Astrocyte (in vitro differentiated cells and primary cell): ENCODE data around the gene DLG3. TPM values are rescaled to one million over a fixed set of nuclear protein-coding genes. Genes with fewer than 3 reads are reported as not detected.

Experiments used
- DNase-seq: peaks from one replicate; pipeline ENCODE4 v3.0.0-alpha.2; 2010; ENCODE audit warnings: low read depth
- FAIRE-seq: peaks from 2 replicates; lab custom pipeline; 2011; peaks lifted over from hg19 to GRCh38; lab: Jason Lieb, UNC
- H2AFZ ChIP-seq: 2 replicates; pipeline ENCODE4 v1.6.0; 2012; ENCODE audit warnings: low read depth, low read length, inconsistent platforms
- H3K27ac ChIP-seq: 2 replicates; pipeline ENCODE4 v1.5.1; 2011; ENCODE audit warnings: low read depth, low read length, inconsistent platforms
- H3K27me3 ChIP-seq: 2 replicates; pipeline ENCODE4 v1.6.0; 2011; ENCODE audit warnings: low read length, inconsistent platforms; ENCODE audit not compliant: insufficient read depth
- H3K36me3 ChIP-seq: 2 replicates; pipeline ENCODE4 v1.5.1; 2011; ENCODE audit warnings: low read length, inconsistent platforms; ENCODE audit not compliant: insufficient read depth
- H3K4me1 ChIP-seq: 2 replicates; pipeline ENCODE4 v1.5.1; 2011; ENCODE audit warnings: low read length, inconsistent platforms; ENCODE audit not compliant: insufficient read depth
- H3K4me2 ChIP-seq: 2 replicates; pipeline ENCODE4 v1.6.0; 2012; ENCODE audit warnings: low read length, inconsistent platforms
- H3K4me3 ChIP-seq: 2 replicates; pipeline ENCODE4 v1.5.1; 2011; ENCODE audit warnings: low read depth, mild to moderate bottlenecking, low read length, inconsistent platforms; ENCODE audit not compliant: insufficient read depth
- H3K79me2 ChIP-seq: 2 replicates; pipeline ENCODE4 v1.6.0; 2012; ENCODE audit warnings: mild to moderate bottlenecking, low read length, inconsistent platforms; ENCODE audit not compliant: insufficient read depth
- H3K9ac ChIP-seq: 2 replicates; pipeline ENCODE4 v1.6.0; 2012; ENCODE audit warnings: mild to moderate bottlenecking, low read length, inconsistent platforms
- H3K9me3 ChIP-seq: 2 replicates; pipeline ENCODE4 v1.5.1; 2012; ENCODE audit warnings: low read depth, mild to moderate bottlenecking, low read length, inconsistent platforms; ENCODE audit not compliant: insufficient read depth
- H4K20me1 ChIP-seq: 2 replicates; pipeline ENCODE4 v1.6.0; 2012; ENCODE audit warnings: low read length, inconsistent platforms; ENCODE audit not compliant: insufficient read depth
- H3K27ac Mint-ChIP-seq: one replicate; pipeline ENCODE4 v1.8.0; 2021; ENCODE audit warnings: mild to moderate bottlenecking, mixed read lengths; ENCODE audit not compliant: unreplicated experiment
- H3K27me3 Mint-ChIP-seq: one replicate; pipeline ENCODE4 v1.8.0; 2021; ENCODE audit warnings: low read depth, mixed read lengths; ENCODE audit not compliant: unreplicated experiment
- H3K36me3 Mint-ChIP-seq: one replicate; pipeline ENCODE4 v1.8.0; 2021; ENCODE audit warnings: low read depth, mixed read lengths; ENCODE audit not compliant: unreplicated experiment
- H3K4me1 Mint-ChIP-seq: one replicate; pipeline ENCODE4 v1.8.0; 2021; ENCODE audit warnings: low read depth, mixed read lengths; ENCODE audit not compliant: unreplicated experiment
- H3K4me3 Mint-ChIP-seq: one replicate; pipeline ENCODE4 v1.8.0; 2021; ENCODE audit warnings: mild to moderate bottlenecking, moderate library complexity, mixed read lengths; ENCODE audit not compliant: unreplicated experiment
- H3K9me3 Mint-ChIP-seq: one replicate; pipeline ENCODE4 v1.8.0; 2021; ENCODE audit warnings: mild to moderate bottlenecking, mixed read lengths; ENCODE audit not compliant: unreplicated experiment
- CTCF ChIP-seq: IDR thresholded peaks from 2 replicates; pipeline ENCODE4 v1.5.1; 2011; ENCODE audit warnings: low read depth, mild to moderate bottlenecking, inconsistent platforms, low read length, moderate library complexity; ENCODE audit not compliant: insufficient read depth
- EZH2 ChIP-seq: IDR thresholded peaks from 2 replicates; pipeline ENCODE4 v1.6.1; 2012; ENCODE audit warnings: mild to moderate bottlenecking, low read length, inconsistent platforms; ENCODE audit not compliant: insufficient read depth
- total RNA-seq: library from RNA; stranded (reverse); gene quantifications from 2 replicates; pipeline ENCODE4 v1.2.1, GENCODE V29; 2021

Gene DLG3
- total RNA-seq, 1 donor from 2014 or later: 15.2 TPM

DNA sequence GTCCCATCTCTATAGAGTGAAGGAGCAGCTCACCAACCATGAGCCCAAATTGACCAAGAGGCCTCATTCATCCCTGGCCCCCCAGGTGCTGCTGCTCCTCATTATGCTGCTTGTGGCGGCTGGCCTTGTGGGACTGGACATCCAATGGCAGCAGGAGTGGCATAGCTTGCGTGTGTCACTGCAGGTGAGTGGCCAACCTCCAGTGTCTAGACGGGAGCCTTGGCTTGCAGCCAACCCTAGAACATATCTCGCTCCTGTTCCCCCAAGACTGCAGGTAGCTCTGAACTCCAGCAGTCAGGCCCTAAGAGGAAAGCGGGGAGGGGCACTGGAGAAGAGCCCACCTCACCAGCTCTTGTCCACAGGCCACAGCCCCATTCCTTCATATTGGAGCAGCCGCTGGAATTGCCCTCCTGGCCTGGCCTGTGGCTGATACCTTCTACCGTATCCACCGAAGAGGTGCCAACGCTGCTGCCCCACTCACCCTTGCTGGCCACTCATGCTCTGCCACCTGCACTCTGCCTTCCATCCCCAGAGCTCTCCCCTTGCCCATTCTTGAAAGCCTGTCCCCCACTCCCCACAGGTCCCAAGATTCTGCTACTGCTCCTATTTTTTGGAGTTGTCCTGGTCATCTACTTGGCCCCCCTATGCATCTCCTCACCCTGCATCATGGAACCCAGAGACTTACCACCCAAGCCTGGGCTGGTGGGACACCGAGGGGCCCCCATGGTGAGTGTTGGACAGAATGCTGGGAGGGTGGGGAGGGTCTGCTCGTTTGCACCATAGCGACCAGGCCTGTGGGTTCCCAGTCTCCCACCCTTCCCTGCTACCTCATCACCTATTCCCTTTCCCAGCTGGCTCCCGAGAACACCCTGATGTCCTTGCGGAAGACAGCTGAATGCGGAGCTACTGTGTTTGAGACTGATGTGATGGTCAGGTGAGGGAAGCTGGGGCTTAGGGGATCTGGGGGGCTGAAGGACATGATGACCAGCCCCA, 18.1 kb upstream of the DLG3 start:
- Histone ChIP-seq H3K4me2 (no peak overlapping the region), H3K27ac (no peak overlapping the region), H4K20me1 (no peaks in the 10 kb centered on the region), H3K4me1 (no peaks in the 10 kb centered on the region), H3K4me3 (no peak overlapping the region), H3K9ac (no peak overlapping the region), H3K27me3 (no peaks in the 10 kb centered on the region), H3K9me3 (no peaks in the 10 kb centered on the region), H2AFZ (no peak overlapping the region), H3K36me3 (no peaks in the 10 kb centered on the region), H3K79me2 (no peaks in the 10 kb centered on the region)
- no peak for DNase-seq
- H3K4me3 Mint-ChIP-seq: no peak overlapping the region
- H3K9me3 Mint-ChIP-seq: no peaks in the 10 kb centered on the region
- no peaks in the 10 kb centered on the region for H3K36me3 Mint-ChIP-seq
- FAIRE-seq: no peak
- peaks cover 1% of the 10 kb centered on the region for H3K4me1 Mint-ChIP-seq
- H3K27me3 Mint-ChIP-seq: peaks cover 7% of the 10 kb centered on the region
- TF ChIP-seq CTCF (no peak), EZH2 (no peak)
- no peak overlapping the region for H3K27ac Mint-ChIP-seq

DNA sequence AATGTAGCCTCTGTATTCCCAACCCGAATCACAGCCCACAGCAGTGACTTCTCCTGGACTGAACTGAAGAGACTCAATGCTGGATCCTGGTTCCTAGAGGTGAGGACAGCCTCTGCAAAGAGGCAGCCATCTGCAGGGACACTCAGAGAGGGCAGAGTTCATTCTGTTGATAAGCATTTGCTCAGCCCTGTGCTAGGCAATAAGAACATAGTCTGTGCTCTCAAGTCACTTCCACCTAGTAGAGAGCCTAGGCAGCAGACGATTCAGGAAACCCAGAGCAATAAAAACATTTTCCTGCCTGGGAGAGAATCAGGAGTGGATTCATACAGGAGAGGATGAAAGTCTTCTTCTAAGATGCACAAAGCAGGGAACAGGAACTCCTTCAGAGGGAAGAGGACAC, 17.3 kb upstream of the DLG3 start:
- H3K36me3 Mint-ChIP-seq: no peaks in the 10 kb centered on the region
- Histone ChIP-seq H3K9me3 (no peaks in the 10 kb centered on the region), H3K4me3 (no peak overlapping the region), H3K27ac (no peak overlapping the region), H4K20me1 (no peaks in the 10 kb centered on the region), H3K4me1 (no peaks in the 10 kb centered on the region), H3K79me2 (no peaks in the 10 kb centered on the region), H3K9ac (no peak overlapping the region), H3K27me3 (no peaks in the 10 kb centered on the region), H2AFZ (no peak overlapping the region), H3K36me3 (no peaks in the 10 kb centered on the region), H3K4me2 (no peak overlapping the region)
- TF ChIP-seq CTCF (no peak), EZH2 (no peak)
- peaks cover 7% of the 10 kb centered on the region for H3K27me3 Mint-ChIP-seq
- no peak for FAIRE-seq
- no peak overlapping the region for H3K27ac Mint-ChIP-seq
- no peak overlapping the region for H3K4me3 Mint-ChIP-seq
- H3K4me1 Mint-ChIP-seq: peaks cover 1% of the 10 kb centered on the region
- DNase-seq: no peak
- no peaks in the 10 kb centered on the region for H3K9me3 Mint-ChIP-seq

DNA sequence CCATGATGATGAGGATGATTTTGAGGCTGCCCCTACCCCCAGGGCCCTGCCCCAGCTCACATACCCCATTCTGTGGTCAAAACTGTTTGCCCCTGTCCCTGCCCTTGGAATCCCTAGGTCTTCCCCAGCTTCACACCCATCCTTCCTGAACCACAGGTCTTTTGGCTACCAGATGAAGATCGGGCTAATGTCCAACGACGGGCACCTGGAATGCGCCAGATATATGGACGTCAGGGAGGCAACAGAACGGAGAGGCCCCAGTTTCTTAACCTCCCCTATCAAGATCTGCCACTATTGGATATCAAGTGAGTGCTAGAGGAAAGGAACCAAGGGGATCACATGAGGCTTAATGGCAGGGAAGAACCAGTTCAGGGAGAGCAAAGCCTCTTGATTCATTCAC, 14.9 kb upstream of the DLG3 start:
- no peaks in the 10 kb centered on the region for H3K79me2 ChIP-seq
- H3K4me3 ChIP-seq: no peak overlapping the region
- Mint-ChIP-seq H3K4me1 (no peaks in the 10 kb centered on the region), H3K27me3 (peaks cover 4% of the 10 kb centered on the region), H3K4me3 (no peak overlapping the region), H3K36me3 (no peaks in the 10 kb centered on the region), H3K9me3 (no peaks in the 10 kb centered on the region), H3K27ac (no peak overlapping the region)
- DNase-seq (no peak), FAIRE-seq (no peak)
- TF ChIP-seq CTCF (no peak), EZH2 (no peak)
- no peak overlapping the region for H3K4me2 ChIP-seq
- no peaks in the 10 kb centered on the region for H3K36me3 ChIP-seq
- H4K20me1 ChIP-seq: no peaks in the 10 kb centered on the region
- no peaks in the 10 kb centered on the region for H3K9me3 ChIP-seq
- no peak overlapping the region for H3K9ac ChIP-seq
- peaks cover 2% of the 10 kb centered on the region for H3K4me1 ChIP-seq
- no peak overlapping the region for H2AFZ ChIP-seq
- no peak overlapping the region for H3K27ac ChIP-seq
- no peaks in the 10 kb centered on the region for H3K27me3 ChIP-seq
